Tibial nerve (tissue), 4 donors: Measurements from ENCODE around the gene PRR5. TPM values are rescaled to one million over a fixed set of nuclear protein-coding genes. Genes with fewer than 3 reads are reported as not detected.
"Not testable (repeated sequence)": the region's sequence is repeated elsewhere in the genome, so short reads cannot be mapped to it uniquely, and the experiment has no call there.

Experiments used
- DNase-seq, 2 donors: peaks; one replicate each; pipeline ENCODE4 v3.0.0-alpha.2; 2019; ENCODE audit warnings: low spot score in 2 of 2
- H3K27ac ChIP-seq, 4 donors: fragments of 200-600 bp; sonication (generic) in 3 of 4; one replicate each; pipeline ENCODE4 v1.5.1; 2017 to 2019; ENCODE audit warnings: mild to moderate bottlenecking in 1 of 4
- H3K27me3 ChIP-seq, 2 donors: fragments of 200-600 bp; sonication (generic) in 1 of 2; one replicate each; pipeline versions ENCODE4 v1.5.1 to v1.6.0; 2017 to 2019
- H3K36me3 ChIP-seq, 3 donors: fragments of 200-600 bp; sonication (generic); one replicate each; pipeline ENCODE4 v1.5.1; 2018 to 2019
- H3K4me1 ChIP-seq, 4 donors: fragments of 200-600 bp; sonication (generic) in 3 of 4; one replicate each; pipeline ENCODE4 v1.5.1; 2017 to 2019
- H3K4me3 ChIP-seq, 4 donors: fragments of 200-600 bp; sonication (generic) in 3 of 4; one replicate each; pipeline ENCODE4 v1.5.1; 2017 to 2019; ENCODE audit warnings: mild to moderate bottlenecking in 1 of 4, moderate library complexity in 1 of 4
- H3K9me3 ChIP-seq, 4 donors: fragments of 200-600 bp; sonication (generic) in 3 of 4; one replicate each; pipeline ENCODE4 v1.5.1; 2017 to 2019
- EP300 ChIP-seq, 2 donors: sonication (generic); formaldehyde crosslinking; IDR thresholded peaks; one replicate each; pipeline ENCODE4 v1.6.1; 2017; ENCODE audit warnings: antibody characterized with exemption in 2 of 2, mild to moderate bottlenecking in 1 of 2
- POLR2A ChIP-seq, 2 donors: fragments of 450-650 bp; IDR thresholded peaks; one replicate each; pipeline ENCODE4 v1.6.1; 2017; ENCODE audit warnings: antibody characterized with exemption in 2 of 2, mild to moderate bottlenecking in 2 of 2, moderate library complexity in 2 of 2
- WGBS, 2 donors: methylation state at CpG; one replicate each; pipeline ENCODE4 v1.1.5; 2018; 5-methylcytosine and 5-hydroxymethylcytosine counted together
- total RNA-seq, 4 donors: library from RNA; depleted of rRNA; stranded (reverse); fragments of >200 nt; gene quantifications; one replicate each; pipeline ENCODE4 v1.1.0, GENCODE V29; 2016
- TF ChIP-seq, protein P1 (sequence below), 5 experiments: fragments of 200-600 bp in 3 of 5; fragments of 450-650 bp in 2 of 5; sonication (generic) in 3 of 5; IDR thresholded peaks; one replicate each; pipeline ENCODE4 v1.5.1; 2016 to 2019; ENCODE audit warnings: antibody characterized with exemption in 5 of 5, mild to moderate bottlenecking in 3 of 5, moderate library complexity in 2 of 5

Gene PRR5
- total RNA-seq, 4 donors from 2014 or later = 40.4 to 68.4 (median 42.5) TPM

DNA sequence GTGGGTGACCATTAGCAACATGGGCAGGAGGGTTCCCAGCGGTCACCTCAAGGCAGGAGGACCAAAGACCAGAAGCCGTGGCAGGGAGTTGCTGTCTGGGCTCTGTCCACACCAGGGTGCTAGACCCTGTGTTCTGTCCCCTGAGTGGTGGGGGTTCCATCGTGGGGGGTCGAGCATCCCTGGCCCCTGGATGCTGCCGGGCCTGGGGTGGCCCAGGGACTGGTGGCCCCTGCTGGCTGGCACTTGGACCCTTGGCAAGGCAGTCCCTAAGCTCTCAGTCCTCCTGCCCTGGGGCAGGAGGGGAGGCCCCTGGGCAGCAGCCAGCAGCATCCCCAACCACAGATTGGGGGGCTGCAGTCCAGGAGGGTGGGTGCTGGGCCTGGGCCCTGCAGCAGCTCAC lies 37.0 kb downstream of the PRR5 start:
- Histone ChIP-seq H3K27me3 (no peaks in the 10 kb centered on the region), H3K27ac (no peak overlapping the region), H3K9me3 (no peaks in the 10 kb centered on the region), H3K4me1 (no peaks in the 10 kb centered on the region), H3K4me3 (no peak overlapping the region), H3K36me3 (no peaks in the 10 kb centered on the region)
- TF ChIP-seq POLR2A (IDR thresholded peaks at IDR 0.05) (no peak), EP300 (IDR thresholded peaks at IDR 0.05) (no peak)
- TF ChIP-seq, protein P1, sequence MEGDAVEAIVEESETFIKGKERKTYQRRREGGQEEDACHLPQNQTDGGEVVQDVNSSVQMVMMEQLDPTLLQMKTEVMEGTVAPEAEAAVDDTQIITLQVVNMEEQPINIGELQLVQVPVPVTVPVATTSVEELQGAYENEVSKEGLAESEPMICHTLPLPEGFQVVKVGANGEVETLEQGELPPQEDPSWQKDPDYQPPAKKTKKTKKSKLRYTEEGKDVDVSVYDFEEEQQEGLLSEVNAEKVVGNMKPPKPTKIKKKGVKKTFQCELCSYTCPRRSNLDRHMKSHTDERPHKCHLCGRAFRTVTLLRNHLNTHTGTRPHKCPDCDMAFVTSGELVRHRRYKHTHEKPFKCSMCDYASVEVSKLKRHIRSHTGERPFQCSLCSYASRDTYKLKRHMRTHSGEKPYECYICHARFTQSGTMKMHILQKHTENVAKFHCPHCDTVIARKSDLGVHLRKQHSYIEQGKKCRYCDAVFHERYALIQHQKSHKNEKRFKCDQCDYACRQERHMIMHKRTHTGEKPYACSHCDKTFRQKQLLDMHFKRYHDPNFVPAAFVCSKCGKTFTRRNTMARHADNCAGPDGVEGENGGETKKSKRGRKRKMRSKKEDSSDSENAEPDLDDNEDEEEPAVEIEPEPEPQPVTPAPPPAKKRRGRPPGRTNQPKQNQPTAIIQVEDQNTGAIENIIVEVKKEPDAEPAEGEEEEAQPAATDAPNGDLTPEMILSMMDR (IDR thresholded peaks at IDR 0.05) = no peak
- WGBS, 2 donors = 83% methylated on average over 1 of the region's 5 CpGs; no CpG with 5 or more reads in 1 of the 2 donors
- no peak for DNase-seq

- not testable (repeated sequence) for H3K4me3 ChIP-seq, H3K27me3 ChIP-seq, H3K27ac ChIP-seq, H3K4me1 ChIP-seq, H3K36me3 ChIP-seq, H3K9me3 ChIP-seq, DNase-seq
- WGBS, 2 donors = 55 to 71% methylated on average over 9 to 10 of the region's 10 CpGs
Observed at GRCh38 chr22:44739666-44740065, 37.7 kb downstream of the PRR5 start.

GRCh38 chr22:44740307-44740706 lies 38.3 kb downstream of the PRR5 start:
- H3K27me3 ChIP-seq = no peaks in the 10 kb centered on the region
- no peak overlapping the region for H3K27ac ChIP-seq
- H3K4me1 ChIP-seq = no peaks in the 10 kb centered on the region
- no peak for TF ChIP-seq EP300 (IDR thresholded peaks at IDR 0.05)
- TF ChIP-seq, protein P1 (IDR thresholded peaks at IDR 0.05) = no peak
- no peak for TF ChIP-seq POLR2A (IDR thresholded peaks at IDR 0.05)
- no peak overlapping the region for H3K4me3 ChIP-seq
- 77 to 85% methylated on average over 17 of the region's 17 CpGs for WGBS, 2 donors
- H3K9me3 ChIP-seq = no peaks in the 10 kb centered on the region
- no peak for DNase-seq
- no peaks in the 10 kb centered on the region for H3K36me3 ChIP-seq

GRCh38 chr22:44741929-44742328 lies 39.9 kb downstream of the PRR5 start:
- H3K4me1 ChIP-seq = no peaks in the 10 kb centered on the region
- no peak for DNase-seq
- H3K9me3 ChIP-seq = no peaks in the 10 kb centered on the region
- 71 to 75% methylated on average over 9 of the region's 9 CpGs for WGBS, 2 donors
- H3K36me3 ChIP-seq = no peaks in the 10 kb centered on the region
- no peak for TF ChIP-seq EP300 (IDR thresholded peaks at IDR 0.05)
- TF ChIP-seq, protein P1 (IDR thresholded peaks at IDR 0.05) = no peak
- no peak overlapping the region for H3K4me3 ChIP-seq
- H3K27me3 ChIP-seq = peaks cover 0 to 7% of the 10 kb centered on the region in 2 donors
- H3K27ac ChIP-seq = no peak overlapping the region

DNA sequence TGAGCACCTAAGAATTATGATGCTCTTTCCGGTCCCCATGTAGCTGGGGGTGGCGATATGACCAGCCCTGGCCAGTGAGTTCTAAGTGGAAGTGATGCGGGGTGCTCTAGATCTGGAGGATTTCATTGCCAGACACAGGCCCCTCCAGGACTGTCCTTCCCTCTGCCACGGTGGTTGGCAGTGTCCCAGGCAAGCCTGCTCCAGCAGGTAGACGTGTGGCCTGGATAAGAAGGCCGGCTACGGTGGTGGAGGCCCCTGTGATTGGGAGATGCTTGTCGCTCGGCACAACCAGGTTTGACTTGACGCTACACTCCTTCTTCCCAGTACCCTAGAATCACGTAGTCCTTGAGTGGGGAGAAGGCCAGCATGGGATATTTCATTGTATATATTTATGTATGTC lies 41.2 kb downstream of the PRR5 start:
- no peak for DNase-seq
- peaks cover 0 to 7% of the 10 kb centered on the region in 2 donors for H3K27me3 ChIP-seq
- H3K27ac ChIP-seq = no peak overlapping the region
- 90 to 91% methylated on average over 10 of the region's 11 CpGs for WGBS, 2 donors
- H3K9me3 ChIP-seq = no peaks in the 10 kb centered on the region
- no peak overlapping the region for H3K4me3 ChIP-seq
- H3K36me3 ChIP-seq = no peaks in the 10 kb centered on the region
- no peaks in the 10 kb centered on the region for H3K4me1 ChIP-seq
- TF ChIP-seq, protein P1 (IDR thresholded peaks at IDR 0.05) = no peak
- TF ChIP-seq POLR2A (IDR thresholded peaks at IDR 0.05) = no peak
- TF ChIP-seq EP300 (IDR thresholded peaks at IDR 0.05) = no peak

DNA sequence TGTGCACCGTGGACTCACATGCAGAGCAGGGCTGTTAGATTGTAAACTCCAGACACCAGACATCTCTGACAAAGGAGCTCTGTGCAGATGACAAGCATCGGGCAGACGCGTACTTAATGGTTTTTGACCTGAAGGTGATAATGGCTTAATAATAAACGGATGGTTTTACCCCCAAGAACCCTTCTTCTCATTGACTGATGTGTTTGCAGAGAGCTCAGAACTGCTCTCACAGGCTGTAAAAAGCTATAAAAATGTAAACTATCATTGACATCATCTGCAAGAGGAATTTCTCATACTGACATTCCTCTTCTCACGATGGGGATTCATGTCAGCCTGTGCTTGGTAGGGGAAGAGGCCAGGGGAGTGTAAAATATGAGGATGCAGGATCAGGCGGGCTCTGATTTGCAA lies 41.8 kb downstream of the PRR5 start:
- DNase-seq = no peak
- Histone ChIP-seq H3K9me3 (no peaks in the 10 kb centered on the region), H3K4me1 (no peaks in the 10 kb centered on the region), H3K36me3 (no peaks in the 10 kb centered on the region), H3K27me3 (peaks cover 0 to 7% of the 10 kb centered on the region in 2 donors), H3K4me3 (no peak overlapping the region), H3K27ac (no peak overlapping the region)
- WGBS, 2 donors = 20 to 22% methylated on average over 7 of the region's 7 CpGs
- TF ChIP-seq, protein P1 (IDR thresholded peaks at IDR 0.05) = no peak
- TF ChIP-seq POLR2A (IDR thresholded peaks at IDR 0.05) = no peak
